Suprapubic skin (tissue), 4 donors: ENCODE results near the gene INIP. TPM values are rescaled to one million over a fixed set of nuclear protein-coding genes. Genes with fewer than 3 reads are reported as not detected.

ENCODE experiments used
- DNase-seq, 2 donors: peaks; one replicate each; pipeline ENCODE4 v3.0.0-alpha.2; 2019; ENCODE audit warnings: low spot score in 2 of 2
- H3K27ac ChIP-seq: fragments of 200-600 bp; sonication (generic); one replicate; pipeline ENCODE4 v1.5.1; 2019
- H3K27me3 ChIP-seq: fragments of 200-600 bp; sonication (generic); one replicate; pipeline ENCODE4 v1.5.1; 2019
- H3K36me3 ChIP-seq: fragments of 200-600 bp; sonication (generic); one replicate; pipeline ENCODE4 v1.5.1; 2019
- H3K4me1 ChIP-seq: fragments of 200-600 bp; sonication (generic); one replicate; pipeline ENCODE4 v1.5.1; 2019
- H3K4me3 ChIP-seq: fragments of 200-600 bp; sonication (generic); one replicate; pipeline ENCODE4 v1.5.1; 2019; ENCODE audit warnings: mild to moderate bottlenecking
- H3K9me3 ChIP-seq: fragments of 200-600 bp; sonication (generic); one replicate; pipeline ENCODE4 v1.5.1; 2019
- EP300 ChIP-seq: sonication (generic); formaldehyde crosslinking; IDR thresholded peaks from one replicate; pipeline ENCODE4 v1.6.1; 2017; ENCODE audit warnings: antibody characterized with exemption
- POLR2A ChIP-seq, 2 donors: fragments of 450-650 bp; IDR thresholded peaks; one replicate each; pipeline ENCODE4 v1.6.1; 2017; ENCODE audit warnings: antibody characterized with exemption in 2 of 2, mild to moderate bottlenecking in 2 of 2, moderate library complexity in 2 of 2
- POLR2AphosphoS5 ChIP-seq, 3 donors: sonication (generic); formaldehyde crosslinking; IDR thresholded peaks; one replicate each; pipeline ENCODE4 v1.6.1; 2017; ENCODE audit warnings: antibody characterized with exemption in 3 of 3
- WGBS: methylation state at CpG from one replicate; pipeline ENCODE4 v1.1.5; 2018; 5-methylcytosine and 5-hydroxymethylcytosine counted together
- total RNA-seq, 4 donors: library from RNA; depleted of rRNA; stranded (reverse); fragments of >200 nt; gene quantifications; one replicate each; pipeline ENCODE4 v1.1.0, GENCODE V29; 2016
- TF ChIP-seq, protein P1 (sequence below), 2 donors: fragments of 200-600 bp in 1 of 2; fragments of 450-650 bp in 1 of 2; sonication (generic) in 1 of 2; IDR thresholded peaks; one replicate each; pipeline ENCODE4 v1.5.1; 2016 to 2019; ENCODE audit warnings: antibody characterized with exemption in 2 of 2, mild to moderate bottlenecking in 1 of 2, moderate library complexity in 1 of 2

Gene INIP
- total RNA-seq, 4 donors from 2014 or later, result 9.0 to 14.9 (median 14.2) TPM

DNA sequence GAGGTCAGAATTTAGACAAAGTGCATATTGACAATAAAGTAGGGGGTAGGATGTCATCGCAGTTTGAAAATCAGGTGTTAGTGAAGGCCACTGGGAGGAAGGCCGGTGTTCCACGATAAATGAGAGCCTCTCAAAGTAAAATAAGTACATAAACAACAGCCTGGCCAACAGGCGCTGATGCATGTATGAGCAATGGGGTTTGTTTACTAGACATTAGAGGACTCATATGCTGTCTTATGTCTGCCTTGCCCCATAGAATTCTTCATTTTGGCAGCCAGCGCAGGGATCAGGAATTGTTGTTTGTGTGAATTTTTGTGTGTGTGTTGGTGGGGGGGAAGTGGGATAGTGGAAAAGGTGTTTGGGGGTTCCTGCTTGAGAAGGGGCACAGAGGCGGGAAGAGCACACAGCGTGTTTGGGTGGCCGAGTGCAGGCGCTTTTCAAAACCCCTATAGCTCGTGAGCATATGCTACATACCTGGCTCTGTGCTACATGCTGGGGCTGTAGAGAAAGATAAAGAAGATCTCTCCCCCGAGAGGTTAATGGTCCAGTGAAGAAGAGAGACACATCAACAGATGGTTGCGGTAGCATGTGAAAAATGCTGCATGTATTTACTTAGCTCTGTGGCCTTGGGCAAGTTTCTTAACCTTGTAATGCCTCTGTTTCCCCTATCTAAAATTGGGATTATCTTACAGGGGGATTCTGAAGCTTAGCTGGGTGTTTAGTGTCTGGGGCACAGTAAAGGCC lies 44.2 kb upstream of the INIP start:
- no peaks in the 10 kb centered on the region for H3K9me3 ChIP-seq
- TF ChIP-seq POLR2A (IDR thresholded peaks at IDR 0.05) (no peak), POLR2AphosphoS5 (IDR thresholded peaks at IDR 0.05) (no peak), EP300 (no peak)
- TF ChIP-seq, protein P1, sequence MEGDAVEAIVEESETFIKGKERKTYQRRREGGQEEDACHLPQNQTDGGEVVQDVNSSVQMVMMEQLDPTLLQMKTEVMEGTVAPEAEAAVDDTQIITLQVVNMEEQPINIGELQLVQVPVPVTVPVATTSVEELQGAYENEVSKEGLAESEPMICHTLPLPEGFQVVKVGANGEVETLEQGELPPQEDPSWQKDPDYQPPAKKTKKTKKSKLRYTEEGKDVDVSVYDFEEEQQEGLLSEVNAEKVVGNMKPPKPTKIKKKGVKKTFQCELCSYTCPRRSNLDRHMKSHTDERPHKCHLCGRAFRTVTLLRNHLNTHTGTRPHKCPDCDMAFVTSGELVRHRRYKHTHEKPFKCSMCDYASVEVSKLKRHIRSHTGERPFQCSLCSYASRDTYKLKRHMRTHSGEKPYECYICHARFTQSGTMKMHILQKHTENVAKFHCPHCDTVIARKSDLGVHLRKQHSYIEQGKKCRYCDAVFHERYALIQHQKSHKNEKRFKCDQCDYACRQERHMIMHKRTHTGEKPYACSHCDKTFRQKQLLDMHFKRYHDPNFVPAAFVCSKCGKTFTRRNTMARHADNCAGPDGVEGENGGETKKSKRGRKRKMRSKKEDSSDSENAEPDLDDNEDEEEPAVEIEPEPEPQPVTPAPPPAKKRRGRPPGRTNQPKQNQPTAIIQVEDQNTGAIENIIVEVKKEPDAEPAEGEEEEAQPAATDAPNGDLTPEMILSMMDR (IDR thresholded peaks at IDR 0.05), result no peak
- H3K4me3 ChIP-seq, result no peak overlapping the region
- H3K4me1 ChIP-seq, result peaks cover 4% of the 10 kb centered on the region
- DNase-seq, result no peak
- no peak overlapping the region for H3K27ac ChIP-seq
- no peaks in the 10 kb centered on the region for H3K36me3 ChIP-seq
- no peaks in the 10 kb centered on the region for H3K27me3 ChIP-seq
- WGBS, result 94% methylated on average over 12 of the region's 12 CpGs

DNA sequence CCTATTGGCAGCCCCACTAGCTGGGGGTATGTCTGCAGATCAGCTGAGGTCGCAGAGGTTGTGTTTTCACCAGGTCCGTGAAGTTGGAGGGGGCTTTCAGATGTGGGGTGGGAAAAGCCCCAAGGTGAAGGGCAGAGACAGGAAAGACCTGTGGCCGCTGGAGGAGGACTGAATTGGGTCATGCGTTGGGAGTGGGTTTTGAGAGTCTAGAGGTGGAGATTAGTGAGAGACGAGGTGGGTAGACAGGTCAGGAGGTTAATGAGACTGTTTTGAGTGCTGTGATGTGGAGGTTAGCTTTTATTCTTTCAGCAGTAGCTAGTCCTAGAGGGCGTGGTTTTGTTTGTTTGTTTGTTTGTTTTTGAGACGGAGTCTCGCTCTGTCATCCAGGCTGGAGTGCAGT lies 42.9 kb upstream of the INIP start:
- Histone ChIP-seq H3K4me1 (peaks cover 9% of the 10 kb centered on the region), H3K27ac (no peak overlapping the region), H3K36me3 (no peaks in the 10 kb centered on the region), H3K9me3 (no peaks in the 10 kb centered on the region), H3K4me3 (no peak overlapping the region), H3K27me3 (no peaks in the 10 kb centered on the region)
- WGBS, result 89% methylated on average over 8 of the region's 8 CpGs
- no peak for DNase-seq
- TF ChIP-seq EP300 (no peak), POLR2AphosphoS5 (IDR thresholded peaks at IDR 0.05) (no peak), POLR2A (IDR thresholded peaks at IDR 0.05) (no peak)
- TF ChIP-seq, protein P1 (IDR thresholded peaks at IDR 0.05), result no peak

DNA sequence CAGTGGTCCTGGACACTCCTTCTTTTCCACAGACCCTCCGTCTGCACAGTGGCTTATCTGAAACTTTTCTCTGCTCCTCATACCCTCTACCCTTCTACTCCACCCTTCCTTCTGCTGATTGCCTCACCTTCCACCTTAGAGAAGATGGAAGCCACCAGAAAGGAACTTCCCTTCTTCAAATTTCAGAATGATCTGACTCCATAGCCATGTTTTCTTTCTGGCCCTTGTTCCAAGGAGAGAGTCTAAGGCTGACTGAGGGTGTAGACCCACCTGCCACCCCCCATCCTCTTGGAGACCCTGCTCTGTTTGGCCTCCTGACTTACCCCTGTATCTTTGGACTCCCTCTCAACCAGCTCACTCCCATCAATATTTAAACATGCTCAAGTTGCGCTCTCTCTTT lies 40.0 kb upstream of the INIP start:
- Histone ChIP-seq H3K4me1 (peaks cover 36% of the 10 kb centered on the region), H3K27me3 (no peaks in the 10 kb centered on the region), H3K36me3 (no peaks in the 10 kb centered on the region), H3K4me3 (no peak overlapping the region), H3K9me3 (no peaks in the 10 kb centered on the region), H3K27ac (no peak overlapping the region)
- no peak for TF ChIP-seq POLR2A (IDR thresholded peaks at IDR 0.05)
- TF ChIP-seq POLR2AphosphoS5 (IDR thresholded peaks at IDR 0.05), result no peak
- TF ChIP-seq EP300, result no peak
- TF ChIP-seq, protein P1 (IDR thresholded peaks at IDR 0.05), result no peak
- DNase-seq, result no peak
- WGBS, result 86% methylated on average over 2 of the region's 2 CpGs

DNA sequence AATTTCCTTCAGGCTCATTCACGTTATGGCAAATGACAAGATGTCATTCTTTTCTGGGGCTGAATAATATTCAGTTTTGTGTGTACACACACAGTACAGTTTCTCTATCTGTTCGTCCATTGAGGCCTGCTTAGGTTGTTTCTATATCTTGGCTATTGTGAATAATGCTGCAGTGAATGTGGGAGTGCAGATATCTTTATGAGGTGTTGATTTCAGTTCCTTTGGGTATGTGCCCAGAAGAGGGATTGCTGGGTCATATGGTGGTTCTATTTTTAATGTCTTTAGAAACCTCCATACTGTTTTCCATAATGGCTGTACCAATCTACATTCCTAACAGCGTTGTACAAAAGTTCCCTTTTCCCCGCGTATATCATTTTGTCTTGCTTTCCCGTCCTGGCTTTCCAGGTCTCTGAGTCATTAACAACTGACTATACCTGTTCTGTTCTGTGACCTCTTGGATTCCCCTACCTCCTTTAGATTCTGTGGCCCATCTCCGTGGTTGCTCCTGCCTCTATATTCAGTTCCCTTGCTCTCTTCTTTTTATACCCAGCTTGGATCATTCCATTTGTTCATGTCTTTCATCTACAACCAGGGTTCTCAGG lies 39.5 kb upstream of the INIP start:
- WGBS, result 43% methylated on average over 7 of the region's 7 CpGs
- Histone ChIP-seq H3K27ac (no peak overlapping the region), H3K4me1 (peaks cover 40% of the 10 kb centered on the region)

DNA sequence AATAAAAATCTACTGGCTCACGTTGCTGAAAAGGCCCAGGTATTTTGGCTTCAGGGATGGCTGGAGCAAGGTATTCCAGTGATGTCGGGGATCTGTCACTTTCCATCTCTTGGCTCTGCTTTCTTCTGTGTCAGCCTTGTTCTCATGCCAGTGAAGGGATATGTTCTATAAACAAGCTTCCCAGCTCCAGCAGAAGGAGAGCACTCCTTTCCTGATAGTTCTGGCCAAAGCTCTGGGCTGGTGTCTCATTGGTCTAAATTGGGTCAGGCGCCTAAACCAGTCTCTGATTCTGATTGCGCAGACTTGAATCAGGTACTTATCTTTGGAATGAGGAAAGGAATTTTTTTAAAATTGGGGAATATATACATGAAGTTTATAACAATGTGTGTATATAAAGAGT lies 37.8 kb upstream of the INIP start:
- 53% methylated on average over 4 of the region's 4 CpGs for WGBS
- Histone ChIP-seq H3K27ac (no peak overlapping the region), H3K36me3 (no peaks in the 10 kb centered on the region), H3K4me1 (peaks cover 51% of the 10 kb centered on the region), H3K9me3 (no peaks in the 10 kb centered on the region), H3K4me3 (no peak overlapping the region), H3K27me3 (no peaks in the 10 kb centered on the region)
- no peak for DNase-seq
- no peak for TF ChIP-seq POLR2A (IDR thresholded peaks at IDR 0.05)
- TF ChIP-seq, protein P1 (IDR thresholded peaks at IDR 0.05), result no peak
- no peak for TF ChIP-seq EP300
- no peak for TF ChIP-seq POLR2AphosphoS5 (IDR thresholded peaks at IDR 0.05)

More for the DNA sequence above, 39.5 kb upstream of the INIP start:
- H3K4me3 ChIP-seq, result no peak overlapping the region
- no peaks in the 10 kb centered on the region for H3K27me3 ChIP-seq
- no peaks in the 10 kb centered on the region for H3K9me3 ChIP-seq
- TF ChIP-seq POLR2AphosphoS5 (IDR thresholded peaks at IDR 0.05), result no peak
- no peak for TF ChIP-seq EP300
- TF ChIP-seq, protein P1 (IDR thresholded peaks at IDR 0.05), result no peak
- TF ChIP-seq POLR2A (IDR thresholded peaks at IDR 0.05), result no peak
- H3K36me3 ChIP-seq, result no peaks in the 10 kb centered on the region
- DNase-seq, result no peak
